Colon (tissue), 2 donors: ENCODE results near the gene ZNF235.
"Not testable (repeated sequence)": the region's sequence is repeated elsewhere in the genome, so short reads cannot be mapped to it uniquely, and the experiment has no call there.

Source experiments
- FAIRE-seq: peaks from 2 replicates; lab custom pipeline; 2012; peaks lifted over from hg19 to GRCh38; lab: Jason Lieb, UNC
- donor health status: control.
- donor health status: control.

The ZNF235 gene

GRCh38 chr19:44255705-44256411 is 49.0 kb downstream of the ZNF235 start:
- FAIRE-seq = no peak

GRCh38 chr19:44254496-44254895 is 50.3 kb downstream of the ZNF235 start:
- no peak for FAIRE-seq

- not testable (repeated sequence) for FAIRE-seq
These were observed 51.4 kb downstream of the ZNF235 start for GRCh38 chr19:44253392-44253791.

- FAIRE-seq = not testable (repeated sequence)
These were observed 52.5 kb downstream of the ZNF235 start for GRCh38 chr19:44252332-44252731.

- no peak for FAIRE-seq
These were observed 68.4 kb downstream of the ZNF235 start for GRCh38 chr19:44236384-44236783.
